Measurements from ENCODE around the gene USE1.

- TF ChIP-seq POLR2AphosphoS5 (IDR thresholded peaks at IDR 0.05; ENCODE audit: low read depth) (no peak), CTCF (conservative IDR thresholded peaks at IDR 0.05; ENCODE audit: low read depth in 2 of 2) (no peak), EZH2phosphoT487 (IDR thresholded peaks at IDR 0.05; ENCODE audit: unreplicated experiment) (no peak), STAT1 (IDR thresholded peaks at IDR 0.05; ENCODE audit: unreplicated experiment) (no peak), CREB1 (CRISPR knock-in tag; IDR thresholded peaks at IDR 0.05; ENCODE audit: low read depth) (no peak), EZH2 (IDR thresholded peaks at IDR 0.05; ENCODE audit: low read depth, unreplicated experiment) (no peak), JUNB (IDR thresholded peaks at IDR 0.05; ENCODE audit: unreplicated experiment) (no peak)
Measured at GRCh38 chr19:17219286-17219685, 4.1 kb downstream of the USE1 start.

Data from GM23338 (cell line).